MCF 10A (cell line): ENCODE measurements around the gene ULK3. TPM values are rescaled to one million over a fixed set of nuclear protein-coding genes. Genes with fewer than 3 reads are reported as not detected.

Experiments used
- Bru-seq: library from RNA; stranded (reverse); fragments of 400-500 nt; gene quantifications from one replicate; lab custom pipeline; 2021; lab: Mats Ljungman, UMichigan
- BruChase-seq, 2 experiments: library from RNA; stranded (reverse); fragments of 400-500 nt; gene quantifications; one replicate each; lab custom pipeline; 2021; lab: Mats Ljungman, UMichigan
- BruUV-seq: library from RNA; stranded (reverse); fragments of 400-500 nt; replicated peaks from 2 replicates; lab custom pipeline; 2021; lab: Mats Ljungman, UMichigan
- CTCF ChIA-PET: fragments of 300-600 bp; sonication (Branson Sonifier 250); formaldehyde crosslinking; extraction: SDS; loops from one replicate; lab custom pipeline; 2021; ENCODE audit warnings: antibody characterized with exemption, inconsistent platforms; lab: Yijun Ruan, JAX
- POLR2A ChIA-PET: fragments of 300-600, 350-650 bp; sonication (Branson Sonifier 250); formaldehyde crosslinking; extraction: SDS; loops from one replicate; lab custom pipeline; 2020; ENCODE audit warnings: antibody characterized with exemption, inconsistent platforms; lab: Yijun Ruan, JAX
- DNase-seq: peaks from one replicate; pipeline ENCODE4 v3.0.0-alpha.2; 2018; ENCODE audit not compliant: unreplicated experiment
- H3K27ac Mint-ChIP-seq: one replicate; pipeline ENCODE4 v1.8.0; 2022; ENCODE audit warnings: mild to moderate bottlenecking, low read depth, mixed read lengths; ENCODE audit not compliant: unreplicated experiment
- H3K27me3 Mint-ChIP-seq: one replicate; pipeline ENCODE4 v1.8.0; 2022; ENCODE audit warnings: mixed read lengths; ENCODE audit not compliant: insufficient read depth, unreplicated experiment
- H3K36me3 Mint-ChIP-seq: one replicate; pipeline ENCODE4 v1.8.0; 2022; ENCODE audit warnings: mild to moderate bottlenecking, moderate library complexity, mixed read lengths; ENCODE audit not compliant: insufficient read depth, unreplicated experiment
- H3K4me1 Mint-ChIP-seq: one replicate; pipeline ENCODE4 v1.8.0; 2022; ENCODE audit warnings: mixed read lengths; ENCODE audit not compliant: insufficient read depth, unreplicated experiment
- H3K4me3 Mint-ChIP-seq: one replicate; pipeline ENCODE4 v1.8.0; 2022; ENCODE audit warnings: mild to moderate bottlenecking, moderate library complexity, mixed read lengths; ENCODE audit not compliant: unreplicated experiment
- H3K9me3 Mint-ChIP-seq: one replicate; pipeline ENCODE4 v1.8.0; 2022; ENCODE audit warnings: mixed read lengths; ENCODE audit not compliant: unreplicated experiment
- intact Hi-C: fragments of 100-400 bp; cut with micrococcal nuclease; formaldehyde crosslinking; loops from 2 replicates; pipeline ENCODE4 v1.14.1; 2022
- long read RNA-seq: library from polyadenylated mRNA; stranded (forward); transcript quantifications from one replicate; pipeline ENCODE4 v2.0.0, GENCODE V29; 2022
- total RNA-seq: library from RNA; stranded (reverse); gene quantifications from 2 replicates; pipeline ENCODE4 v1.2.3, GENCODE V29; 2022
- TF ChIP-seq, protein P1 (sequence below): fragments of 200-600 bp; IDR thresholded peaks from one replicate; pipeline ENCODE4 v1.8.0; 2022; ENCODE audit warnings: antibody characterized with exemption, mild to moderate bottlenecking; ENCODE audit not compliant: unreplicated experiment

Gene ULK3, protein sequence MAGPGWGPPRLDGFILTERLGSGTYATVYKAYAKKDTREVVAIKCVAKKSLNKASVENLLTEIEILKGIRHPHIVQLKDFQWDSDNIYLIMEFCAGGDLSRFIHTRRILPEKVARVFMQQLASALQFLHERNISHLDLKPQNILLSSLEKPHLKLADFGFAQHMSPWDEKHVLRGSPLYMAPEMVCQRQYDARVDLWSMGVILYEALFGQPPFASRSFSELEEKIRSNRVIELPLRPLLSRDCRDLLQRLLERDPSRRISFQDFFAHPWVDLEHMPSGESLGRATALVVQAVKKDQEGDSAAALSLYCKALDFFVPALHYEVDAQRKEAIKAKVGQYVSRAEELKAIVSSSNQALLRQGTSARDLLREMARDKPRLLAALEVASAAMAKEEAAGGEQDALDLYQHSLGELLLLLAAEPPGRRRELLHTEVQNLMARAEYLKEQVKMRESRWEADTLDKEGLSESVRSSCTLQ
- total RNA-seq (27.6 and 31.3 TPM in 2 replicates), Bru-seq, nascent RNA (percentile 49 among the genes with signal in this experiment), BruChase-seq, experiment 1, labeled RNA remaining after a 6-hour chase (percentile 79 among the genes with signal in this experiment), BruChase-seq, experiment 2, labeled RNA remaining after a 2-hour chase (percentile 66 among the genes with signal in this experiment)
- long read RNA-seq, transcript ULK3-220 (16 exons, 2,611 nt) = major isoform, 19 of 69 reads
- long read RNA-seq, transcript ULK3-202 (15 exons, 2,738 nt) = minor isoform, 13 of 69 reads
- long read RNA-seq, partial matches to known transcripts = 12 of 69 reads
- long read RNA-seq, other reads (novel, unspliced or antisense) = 25 of 69 reads

DNA sequence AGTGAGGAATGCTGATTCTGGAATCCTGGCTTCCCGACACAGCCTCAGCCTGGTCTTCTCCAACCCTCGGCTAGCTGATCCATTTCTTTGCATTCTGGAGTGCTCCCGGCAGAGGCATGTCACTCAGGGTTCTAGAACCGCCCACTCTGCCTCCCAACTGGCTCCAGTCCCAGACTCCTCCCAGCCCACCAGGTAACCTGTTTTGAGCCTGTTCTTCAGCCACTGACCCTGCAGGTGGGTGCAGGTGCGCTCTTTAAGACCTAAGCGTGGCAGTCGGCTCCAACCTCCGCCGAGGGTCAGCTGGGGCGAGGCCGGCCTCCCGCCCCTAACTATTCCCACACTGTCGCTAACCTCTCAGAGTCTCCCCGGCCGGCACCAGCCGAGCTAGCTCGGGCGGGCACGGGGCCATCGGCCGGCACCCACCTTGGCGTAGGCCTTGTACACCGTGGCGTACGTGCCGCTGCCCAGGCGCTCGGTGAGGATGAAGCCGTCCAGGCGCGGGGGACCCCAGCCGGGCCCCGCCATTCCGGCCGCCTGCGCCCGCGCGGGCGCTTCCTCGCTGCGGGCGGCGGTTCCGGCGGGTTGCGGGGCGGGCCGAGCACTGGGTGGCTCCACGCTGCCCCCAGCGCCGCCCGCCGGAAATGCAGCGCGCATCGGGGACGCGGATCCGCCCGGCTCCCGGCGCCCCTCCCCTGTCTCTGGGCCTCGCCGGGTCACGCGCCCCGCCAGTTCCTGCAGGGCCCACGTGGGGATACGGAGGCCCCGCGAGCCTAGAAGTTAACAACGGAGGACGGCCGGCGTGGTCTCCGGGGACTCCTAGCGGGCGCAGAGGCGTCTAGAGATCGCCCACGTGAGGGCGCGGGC is at the start of gene ULK3:
TSS of gene ULK3 (minus strand) at position 576 of the 864 bp plus-strand sequence. CDS start at position 525, 51 bp downstream.
- TF ChIP-seq, protein P1, sequence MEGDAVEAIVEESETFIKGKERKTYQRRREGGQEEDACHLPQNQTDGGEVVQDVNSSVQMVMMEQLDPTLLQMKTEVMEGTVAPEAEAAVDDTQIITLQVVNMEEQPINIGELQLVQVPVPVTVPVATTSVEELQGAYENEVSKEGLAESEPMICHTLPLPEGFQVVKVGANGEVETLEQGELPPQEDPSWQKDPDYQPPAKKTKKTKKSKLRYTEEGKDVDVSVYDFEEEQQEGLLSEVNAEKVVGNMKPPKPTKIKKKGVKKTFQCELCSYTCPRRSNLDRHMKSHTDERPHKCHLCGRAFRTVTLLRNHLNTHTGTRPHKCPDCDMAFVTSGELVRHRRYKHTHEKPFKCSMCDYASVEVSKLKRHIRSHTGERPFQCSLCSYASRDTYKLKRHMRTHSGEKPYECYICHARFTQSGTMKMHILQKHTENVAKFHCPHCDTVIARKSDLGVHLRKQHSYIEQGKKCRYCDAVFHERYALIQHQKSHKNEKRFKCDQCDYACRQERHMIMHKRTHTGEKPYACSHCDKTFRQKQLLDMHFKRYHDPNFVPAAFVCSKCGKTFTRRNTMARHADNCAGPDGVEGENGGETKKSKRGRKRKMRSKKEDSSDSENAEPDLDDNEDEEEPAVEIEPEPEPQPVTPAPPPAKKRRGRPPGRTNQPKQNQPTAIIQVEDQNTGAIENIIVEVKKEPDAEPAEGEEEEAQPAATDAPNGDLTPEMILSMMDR = peak; percentile 76
- peak; percentile 89 for DNase-seq
- BruUV-seq = no TSS peak
- Mint-ChIP-seq H3K4me3 (peak within 1 kb of the TSS; percentile 83), H3K27me3 (no peaks in the 10 kb centered on the region), H3K4me1 (no peaks in the 10 kb centered on the region), H3K36me3 (peaks cover 30% of the 10 kb centered on the region), H3K9me3 (no peaks in the 10 kb centered on the region), H3K27ac (peak within 1 kb of the TSS; percentile 49)
- POLR2A ChIA-PET = interaction anchor here (0.7 to 2.6 kb wide), 10 partner anchors 21 to 70 kb away, joined by 3 to 18 read pairs (median 3); no protein-coding TSS in a partner anchor
- intact Hi-C loops = loop anchor here (1.0 to 2.0 kb wide), 3 partner anchors 26 to 58 kb away; partner anchors contain the start of gene SCAMP2
- CTCF ChIA-PET = interaction anchor here (0.5 to 2.2 kb wide), 18 partner anchors 17 to 112 kb away, joined by 3 to 12 read pairs (median 4); no protein-coding TSS in a partner anchor

GRCh38 chr15:74892313-74892712 is 49.4 kb upstream of the ULK3 start:
- no peak overlapping the region for H3K27ac Mint-ChIP-seq
- TF ChIP-seq, protein P1 = no peak
- CTCF ChIA-PET = interaction anchor here (0.8 to 5.0 kb wide), 2 partner anchors 9 to 12 kb away, joined by 3 to 38 read pairs; no protein-coding TSS in a partner anchor

DNA sequence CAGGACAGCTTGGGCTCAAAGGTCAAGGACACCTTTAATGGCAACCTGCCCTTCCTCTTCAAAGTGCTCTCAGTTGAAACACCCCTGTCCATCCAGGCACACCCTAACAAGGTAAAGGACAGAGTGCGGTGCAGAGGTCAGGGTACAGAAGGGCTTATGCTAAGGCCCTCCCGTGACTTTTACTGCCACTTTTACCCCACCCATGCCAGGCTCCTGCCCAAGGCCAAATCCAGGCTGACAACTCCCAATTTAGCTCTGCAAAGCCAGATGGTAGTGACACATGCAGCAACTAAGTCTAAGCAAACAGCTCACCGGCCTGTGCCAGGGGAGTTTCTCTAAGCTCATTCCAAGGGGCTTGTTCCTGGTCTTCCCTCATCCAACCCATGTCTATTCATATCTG is 48.5 kb upstream of the ULK3 start:
- Mint-ChIP-seq H3K4me1 (peaks cover 25% of the 10 kb centered on the region), H3K27ac (no peak overlapping the region), H3K27me3 (no peaks in the 10 kb centered on the region), H3K4me3 (no peak overlapping the region), H3K9me3 (no peaks in the 10 kb centered on the region), H3K36me3 (peaks cover 24% of the 10 kb centered on the region)
- TF ChIP-seq, protein P1 = no peak
- no peak for DNase-seq
- CTCF ChIA-PET = interaction anchor here (0.6 to 5.0 kb wide), 3 partner anchors 9 to 120 kb away, joined by 3 to 38 read pairs (median 4); no protein-coding TSS in a partner anchor
- intact Hi-C loops = no loop called here
- BruUV-seq = no TSS peak
- POLR2A ChIA-PET = interaction anchor here (2.0 to 3.3 kb wide), 2 partner anchors 10 to 21 kb away, joined by 7 to 16 read pairs; no protein-coding TSS in a partner anchor

More at GRCh38 chr15:74892313-74892712, 49.4 kb upstream of the ULK3 start:
- POLR2A ChIA-PET = interaction anchor here (2.0 kb wide), 1 partner anchor 9 kb away, joined by 7 read pairs; no protein-coding TSS in a partner anchor
- BruUV-seq = no TSS peak
- H3K4me3 Mint-ChIP-seq = no peak overlapping the region
- peaks cover 24% of the 10 kb centered on the region for H3K36me3 Mint-ChIP-seq
- no peaks in the 10 kb centered on the region for H3K9me3 Mint-ChIP-seq
- DNase-seq = peak; percentile 74
- H3K27me3 Mint-ChIP-seq = no peaks in the 10 kb centered on the region
- peaks cover 25% of the 10 kb centered on the region for H3K4me1 Mint-ChIP-seq
- intact Hi-C loops = no loop called here
